OCI-LY1 (cell line): ENCODE results near the gene GLTPD2.

Experiments used
- H2AFZ ChIP-seq: fragments of 200-600 bp; sonication (generic), shearing (Covaris generic); 2 replicates; pipeline ENCODE4 v1.6.0; 2014; ENCODE audit warnings: antibody characterized with exemption, mild to moderate bottlenecking, low read length
- H3F3A ChIP-seq: fragments of 200-600 bp; sonication (generic), shearing (Covaris generic); 2 replicates; pipeline ENCODE4 v1.6.0; 2014; ENCODE audit warnings: mild to moderate bottlenecking, antibody characterized with exemption, low read length, moderate library complexity; ENCODE audit not compliant: insufficient read depth
- H3K27ac ChIP-seq: fragments of 200-600 bp; sonication (generic); 2 replicates; pipeline ENCODE4 v1.5.1; 2014; ENCODE audit warnings: low read length, mixed run types, mild to moderate bottlenecking, low read depth; ENCODE audit not compliant: poor library complexity, severe bottlenecking
- H3K27me3 ChIP-seq: fragments of 200-600 bp; sonication (generic); 2 replicates; pipeline ENCODE4 v1.6.0; 2014; ENCODE audit warnings: antibody characterized with exemption, mild to moderate bottlenecking, low read length, moderate library complexity; ENCODE audit not compliant: insufficient read depth
- H3K36me3 ChIP-seq: fragments of 200-600 bp; sonication (generic); 2 replicates; pipeline ENCODE4 v1.6.1; 2014; ENCODE audit warnings: mild to moderate bottlenecking, antibody characterized with exemption, low read length, moderate library complexity, mixed read lengths; ENCODE audit not compliant: insufficient read depth
- H3K4me1 ChIP-seq: fragments of 200-600 bp; sonication (generic); 2 replicates; pipeline ENCODE4 v1.5.1; 2014; ENCODE audit warnings: mild to moderate bottlenecking, low read length, moderate library complexity; ENCODE audit not compliant: insufficient read depth, severe bottlenecking
- H3K4me2 ChIP-seq: fragments of 200-600 bp; sonication (generic), shearing (Covaris generic); 2 replicates; pipeline ENCODE4 v1.6.1; 2014; ENCODE audit warnings: low read length
- H3K4me3 ChIP-seq: fragments of 200-600 bp; sonication (generic); 2 replicates; pipeline ENCODE4 v1.5.1; 2014; ENCODE audit warnings: low read length, low read depth, mild to moderate bottlenecking, mixed read lengths; ENCODE audit not compliant: poor library complexity, severe bottlenecking
- H3K79me2 ChIP-seq: fragments of 200-600 bp; shearing (Covaris generic); 2 replicates; pipeline ENCODE4 v1.6.1; 2016; ENCODE audit warnings: mixed run types, low read length, mixed read lengths; ENCODE audit not compliant: insufficient read depth
- H3K9ac ChIP-seq: fragments of 200-600 bp; sonication (generic), shearing (Covaris generic); 2 replicates; pipeline ENCODE4 v1.6.1; 2014; ENCODE audit warnings: mild to moderate bottlenecking, low read length, mixed read lengths
- H3K9me2 ChIP-seq: fragments of 200-600 bp; sonication (generic), shearing (Covaris generic); 2 replicates; pipeline ENCODE4 v1.6.1; 2014; ENCODE audit warnings: low read depth, mild to moderate bottlenecking, low read length, mixed read lengths
- H3K9me3 ChIP-seq: fragments of 200-600 bp; shearing (Covaris generic); 2 replicates; pipeline ENCODE4 v1.6.1; 2014; ENCODE audit warnings: low read length, mixed read lengths
- H4K20me1 ChIP-seq: fragments of 200-600 bp; sonication (generic), shearing (Covaris generic); 2 replicates; pipeline ENCODE4 v1.6.0; 2016; ENCODE audit warnings: mild to moderate bottlenecking, low read length; ENCODE audit not compliant: insufficient read depth
- EZH2 ChIP-seq: fragments of 200-600 bp; sonication (generic), shearing (Covaris generic); IDR thresholded peaks from 2 replicates; pipeline ENCODE4 v1.8.0; 2017; ENCODE audit warnings: borderline replicate concordance, mixed run types, mild to moderate bottlenecking, antibody characterized with exemption, low read length, moderate library complexity, mixed read lengths
- TF ChIP-seq, protein P1 (sequence below): fragments of 200-600 bp; sonication (generic), shearing (Covaris generic); IDR thresholded peaks from 2 replicates; pipeline ENCODE4 v1.5.1; 2017; ENCODE audit warnings: mild to moderate bottlenecking, antibody characterized with exemption, low read length, moderate library complexity, mixed read lengths

Gene GLTPD2

DNA sequence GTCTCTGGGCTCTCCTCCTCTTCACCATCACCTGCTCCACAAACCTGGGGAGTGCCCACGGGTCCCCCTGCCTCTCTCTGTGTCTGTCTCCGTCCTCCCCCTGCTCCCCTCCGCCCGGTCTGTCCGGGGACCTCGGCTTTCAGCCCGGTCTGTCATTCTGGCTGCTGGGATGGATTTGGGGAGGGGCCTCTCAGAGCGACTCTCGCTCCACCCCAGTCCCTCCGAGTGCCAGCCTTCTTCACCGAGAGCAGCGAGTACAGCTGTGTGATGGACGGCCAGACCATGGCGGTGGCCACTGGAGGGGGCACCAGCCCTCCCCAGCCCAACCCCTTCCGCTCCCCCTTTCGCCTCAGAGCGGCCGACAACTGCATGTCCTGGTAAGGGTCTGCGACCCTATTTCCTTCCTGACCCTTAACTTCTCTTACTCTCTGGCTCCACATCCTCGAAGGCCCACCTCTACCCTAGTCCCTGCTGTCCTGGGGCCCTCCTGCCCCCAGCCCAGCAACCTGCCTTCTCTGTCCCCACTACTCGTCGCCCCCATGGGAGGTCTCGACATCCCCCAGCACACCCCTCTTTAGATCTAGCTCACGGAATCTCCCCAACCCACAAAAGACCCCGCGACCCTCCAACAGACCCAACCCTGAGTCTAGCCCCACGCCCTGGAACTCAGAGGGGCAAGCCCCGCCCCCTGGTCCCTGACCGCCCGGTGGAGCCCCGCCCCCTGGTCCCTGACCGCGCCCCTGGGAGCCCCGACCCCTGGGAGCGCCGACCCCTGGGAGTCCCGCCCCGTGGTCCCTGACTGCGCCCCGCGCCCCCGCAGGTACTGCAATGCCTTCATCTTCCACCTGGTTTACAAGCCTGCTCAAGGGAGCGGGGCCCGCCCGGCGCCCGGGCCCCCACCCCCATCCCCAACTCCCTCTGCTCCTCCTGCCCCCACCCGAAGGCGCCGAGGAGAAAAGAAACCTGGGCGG is 43.5 kb upstream of the GLTPD2 start:
- no peaks in the 10 kb centered on the region for H3K79me2 ChIP-seq
- no peak overlapping the region for H3K4me2 ChIP-seq
- H3K4me1 ChIP-seq, result peaks cover 12% of the 10 kb centered on the region
- H3F3A ChIP-seq, result no peaks in the 10 kb centered on the region
- no peaks in the 10 kb centered on the region for H4K20me1 ChIP-seq
- no peak for TF ChIP-seq EZH2
- TF ChIP-seq, protein P1, sequence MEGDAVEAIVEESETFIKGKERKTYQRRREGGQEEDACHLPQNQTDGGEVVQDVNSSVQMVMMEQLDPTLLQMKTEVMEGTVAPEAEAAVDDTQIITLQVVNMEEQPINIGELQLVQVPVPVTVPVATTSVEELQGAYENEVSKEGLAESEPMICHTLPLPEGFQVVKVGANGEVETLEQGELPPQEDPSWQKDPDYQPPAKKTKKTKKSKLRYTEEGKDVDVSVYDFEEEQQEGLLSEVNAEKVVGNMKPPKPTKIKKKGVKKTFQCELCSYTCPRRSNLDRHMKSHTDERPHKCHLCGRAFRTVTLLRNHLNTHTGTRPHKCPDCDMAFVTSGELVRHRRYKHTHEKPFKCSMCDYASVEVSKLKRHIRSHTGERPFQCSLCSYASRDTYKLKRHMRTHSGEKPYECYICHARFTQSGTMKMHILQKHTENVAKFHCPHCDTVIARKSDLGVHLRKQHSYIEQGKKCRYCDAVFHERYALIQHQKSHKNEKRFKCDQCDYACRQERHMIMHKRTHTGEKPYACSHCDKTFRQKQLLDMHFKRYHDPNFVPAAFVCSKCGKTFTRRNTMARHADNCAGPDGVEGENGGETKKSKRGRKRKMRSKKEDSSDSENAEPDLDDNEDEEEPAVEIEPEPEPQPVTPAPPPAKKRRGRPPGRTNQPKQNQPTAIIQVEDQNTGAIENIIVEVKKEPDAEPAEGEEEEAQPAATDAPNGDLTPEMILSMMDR, result no peak
- H3K9ac ChIP-seq, result no peak overlapping the region
- H3K36me3 ChIP-seq, result no peaks in the 10 kb centered on the region
- H3K9me2 ChIP-seq, result no peaks in the 10 kb centered on the region
- no peak overlapping the region for H3K4me3 ChIP-seq
- H3K27ac ChIP-seq, result no peak overlapping the region
- H3K9me3 ChIP-seq, result no peaks in the 10 kb centered on the region
- H2AFZ ChIP-seq, result no peak overlapping the region
- H3K27me3 ChIP-seq, result no peaks in the 10 kb centered on the region; the same call in 1 of the 2 replicates

DNA sequence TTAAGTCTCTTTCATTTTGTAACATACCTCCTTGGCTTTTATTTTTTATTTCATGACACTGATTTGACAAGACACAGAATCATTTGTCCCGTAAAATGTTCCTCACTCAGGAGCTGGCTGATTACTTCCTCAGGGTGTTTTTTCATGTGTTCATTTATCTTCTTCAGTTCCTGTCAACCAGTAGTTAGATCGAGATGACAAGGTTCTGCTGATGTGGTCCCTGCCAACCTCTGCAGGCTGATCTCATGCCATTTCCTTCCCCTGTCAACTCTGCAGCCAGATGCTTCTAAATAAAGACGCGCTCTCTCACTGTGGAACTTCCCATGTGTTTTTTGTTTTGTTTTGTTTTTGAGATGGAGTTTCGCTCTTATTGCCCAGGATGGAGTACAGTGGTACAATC is 40.9 kb upstream of the GLTPD2 start:
- no peaks in the 10 kb centered on the region for H4K20me1 ChIP-seq
- no peak overlapping the region for H2AFZ ChIP-seq
- no peaks in the 10 kb centered on the region for H3K9me3 ChIP-seq
- TF ChIP-seq EZH2, result no peak
- TF ChIP-seq, protein P1, result no peak
- H3K36me3 ChIP-seq, result no peaks in the 10 kb centered on the region
- H3K9me2 ChIP-seq, result no peaks in the 10 kb centered on the region
- H3K9ac ChIP-seq, result no peak overlapping the region
- no peak overlapping the region for H3K4me3 ChIP-seq
- H3K27me3 ChIP-seq, result no peaks in the 10 kb centered on the region
- peaks cover 12% of the 10 kb centered on the region for H3K4me1 ChIP-seq
- no peak overlapping the region; the same call in 1 of the 2 replicates for H3K4me2 ChIP-seq
- H3F3A ChIP-seq, result no peaks in the 10 kb centered on the region
- no peak overlapping the region for H3K27ac ChIP-seq
- H3K79me2 ChIP-seq, result no peaks in the 10 kb centered on the region

DNA sequence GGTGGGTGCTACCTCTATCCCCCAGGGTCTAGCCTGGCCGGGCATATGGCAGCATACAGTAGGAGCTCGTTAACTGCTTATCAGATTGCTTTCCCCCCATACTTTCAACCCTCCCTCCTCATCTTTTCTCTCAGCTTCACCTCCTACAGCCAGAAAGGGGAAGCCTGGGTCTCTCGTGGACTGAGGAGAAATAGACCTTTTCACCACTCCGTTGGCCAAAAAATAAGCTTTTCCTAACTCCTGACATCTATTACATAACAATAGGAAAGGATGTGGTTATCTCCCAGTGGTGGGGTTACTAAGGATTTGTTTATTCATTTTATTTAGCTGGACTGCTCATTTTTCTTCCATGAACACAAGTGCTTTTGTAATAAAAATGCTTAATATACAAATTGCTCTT is 40.1 kb upstream of the GLTPD2 start:
- H3K79me2 ChIP-seq, result no peaks in the 10 kb centered on the region
- peaks cover 12% of the 10 kb centered on the region for H3K4me1 ChIP-seq

More for the DNA sequence above, 40.1 kb upstream of the GLTPD2 start:
- Histone ChIP-seq H3K9me3 (no peaks in the 10 kb centered on the region), H3F3A (no peaks in the 10 kb centered on the region), H2AFZ (no peak overlapping the region), H3K9me2 (no peaks in the 10 kb centered on the region), H3K36me3 (no peaks in the 10 kb centered on the region), H3K27ac (no peak overlapping the region), H3K4me3 (no peak overlapping the region), H3K27me3 (no peaks in the 10 kb centered on the region), H4K20me1 (no peaks in the 10 kb centered on the region), H3K9ac (no peak overlapping the region), H3K4me2 (no peak overlapping the region)
- no peak for TF ChIP-seq EZH2
- TF ChIP-seq, protein P1, result no peak
